PC-3 (cell line): ENCODE measurements around the gene SERPINA9.

Experiments used
- EZH2 ChIP-seq: fragments of 300-600 bp; sonication (generic); IDR thresholded peaks from one replicate; pipeline ENCODE4 v1.6.1; 2017; ENCODE audit warnings: antibody characterized with exemption, mild to moderate bottlenecking, low read length; ENCODE audit not compliant: unreplicated experiment
- TF ChIP-seq, protein P1 (sequence below): fragments of 300-600 bp; sonication (generic); conservative IDR thresholded peaks from 2 replicates; pipeline ENCODE4 v1.5.1; 2017; ENCODE audit warnings: antibody characterized with exemption, low read depth, mild to moderate bottlenecking, low read length

DNA sequence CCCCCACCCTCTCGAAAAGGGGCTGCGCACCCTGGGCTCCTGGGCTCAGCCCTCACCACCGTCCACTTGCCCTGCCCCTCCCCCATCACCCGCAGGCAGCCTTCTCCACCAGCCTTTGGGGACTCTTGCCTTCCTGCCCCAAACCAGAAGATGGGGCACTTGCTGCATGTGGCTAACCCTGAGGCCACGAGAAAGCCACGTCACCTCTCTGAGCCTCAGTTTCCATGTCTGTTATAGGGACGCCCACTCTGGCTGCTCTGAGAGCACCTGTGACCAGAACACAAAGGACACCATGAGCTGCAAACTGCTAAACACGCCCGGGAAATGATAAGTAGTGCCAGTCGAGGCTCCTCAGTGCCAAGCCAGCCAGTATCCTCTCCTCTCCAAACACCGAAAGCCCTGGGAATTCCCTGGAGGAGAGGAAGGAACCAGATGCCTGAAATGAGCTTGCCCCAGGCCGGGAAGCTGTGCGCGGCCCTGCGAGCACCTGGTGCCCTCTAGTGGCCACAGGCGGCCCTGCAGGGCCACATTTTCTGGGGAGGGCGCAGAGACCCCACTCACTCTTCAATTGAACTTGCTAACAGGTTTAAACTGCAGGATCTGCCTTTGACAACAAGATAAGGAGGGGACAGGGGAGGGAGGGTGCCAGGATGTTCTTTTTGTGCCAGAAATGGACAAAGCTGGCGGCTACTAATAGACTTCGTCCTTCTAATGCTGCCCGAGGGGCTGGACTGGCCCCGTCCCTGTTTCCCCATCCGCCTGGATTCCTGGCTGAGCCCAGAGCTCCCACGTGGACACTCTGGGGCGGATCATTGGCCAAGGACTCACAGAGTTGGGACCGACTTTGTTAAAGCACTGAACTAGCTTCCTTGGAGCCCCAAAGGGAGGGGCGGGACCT is 10.2 kb upstream of the SERPINA9 start:
- TF ChIP-seq, protein P1, sequence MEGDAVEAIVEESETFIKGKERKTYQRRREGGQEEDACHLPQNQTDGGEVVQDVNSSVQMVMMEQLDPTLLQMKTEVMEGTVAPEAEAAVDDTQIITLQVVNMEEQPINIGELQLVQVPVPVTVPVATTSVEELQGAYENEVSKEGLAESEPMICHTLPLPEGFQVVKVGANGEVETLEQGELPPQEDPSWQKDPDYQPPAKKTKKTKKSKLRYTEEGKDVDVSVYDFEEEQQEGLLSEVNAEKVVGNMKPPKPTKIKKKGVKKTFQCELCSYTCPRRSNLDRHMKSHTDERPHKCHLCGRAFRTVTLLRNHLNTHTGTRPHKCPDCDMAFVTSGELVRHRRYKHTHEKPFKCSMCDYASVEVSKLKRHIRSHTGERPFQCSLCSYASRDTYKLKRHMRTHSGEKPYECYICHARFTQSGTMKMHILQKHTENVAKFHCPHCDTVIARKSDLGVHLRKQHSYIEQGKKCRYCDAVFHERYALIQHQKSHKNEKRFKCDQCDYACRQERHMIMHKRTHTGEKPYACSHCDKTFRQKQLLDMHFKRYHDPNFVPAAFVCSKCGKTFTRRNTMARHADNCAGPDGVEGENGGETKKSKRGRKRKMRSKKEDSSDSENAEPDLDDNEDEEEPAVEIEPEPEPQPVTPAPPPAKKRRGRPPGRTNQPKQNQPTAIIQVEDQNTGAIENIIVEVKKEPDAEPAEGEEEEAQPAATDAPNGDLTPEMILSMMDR: peak; percentile 93
- no peak for TF ChIP-seq EZH2
